ENCODE results near the gene JMY. TPM values are rescaled to one million over a fixed set of nuclear protein-coding genes. Genes with fewer than 3 reads are reported as not detected.

JMY gene
- total RNA-seq, 1 experiment from 2014 or later: 11.7 TPM

GRCh38 chr5:79287380-79287779 lies 51.4 kb downstream of the JMY start:
- DNase-seq: no peak
- Histone ChIP-seq H2AFZ (no peak overlapping the region), H3K79me2 (ENCODE audit: low read depth) (no peaks in the 10 kb centered on the region), H3K4me1 (replicated peaks; ENCODE audit: insufficient read depth) (no peaks in the 10 kb centered on the region), H3K27ac (no peak overlapping the region), H3F3A (ENCODE audit: insufficient read depth, low read depth) (no peaks in the 10 kb centered on the region), H3K4me2 (no peak overlapping the region), H4K20me1 (ENCODE audit: insufficient read depth) (no peaks in the 10 kb centered on the region; the same call in 1 of the 2 replicates), H3K36me3 (ENCODE audit: low read depth) (0 out of 2 replicates have a peak, but pooled peaks cover 3% of the 10 kb centered on the region), H3K9me2 (ENCODE audit: insufficient read depth) (no peaks in the 10 kb centered on the region), H3K27me3 (ENCODE audit: insufficient read depth, low read depth) (no peaks in the 10 kb centered on the region), H3K9me3 (ENCODE audit: insufficient read depth, low read depth) (no peaks in the 10 kb centered on the region), H3K4me3 (no peak overlapping the region)
- intact Hi-C loops (cut with micrococcal nuclease; ENCODE audit: unreplicated experiment): no loop called here
- no TSS peak for BruUV-seq (replicated peaks)
- POLR2A ChIA-PET (ENCODE audit: unreplicated experiment): no interaction called here
- no peak for TF ChIP-seq EZH2 (IDR thresholded peaks at IDR 0.05; ENCODE audit: low read depth)
- no peak for TF ChIP-seq CTCF (conservative IDR thresholded peaks at IDR 0.05)
- CTCF ChIA-PET: no interaction called here

- BruUV-seq (replicated peaks): no TSS peak
- intact Hi-C loops (cut with micrococcal nuclease; ENCODE audit: unreplicated experiment): no loop called here
These were observed 52.0 kb downstream of the JMY start for GRCh38 chr5:79287907-79288306.

GRCh38 chr5:79295029-79295428 lies 59.1 kb downstream of the JMY start:
- Histone ChIP-seq H3K4me2 (no peak overlapping the region), H3K9me2 (ENCODE audit: insufficient read depth) (no peaks in the 10 kb centered on the region; the same call in 1 of the 2 replicates), H3K27me3 (ENCODE audit: insufficient read depth, low read depth) (no peaks in the 10 kb centered on the region), H3F3A (ENCODE audit: insufficient read depth, low read depth) (no peaks in the 10 kb centered on the region), H4K20me1 (ENCODE audit: insufficient read depth) (peaks cover 7% of the 10 kb centered on the region; the same call in 1 of the 2 replicates), H3K4me1 (replicated peaks; ENCODE audit: insufficient read depth) (peaks cover 2% of the 10 kb centered on the region; the same call in 1 of the 2 replicates), H3K79me2 (ENCODE audit: low read depth) (no peaks in the 10 kb centered on the region), H2AFZ (no peak overlapping the region), H3K36me3 (ENCODE audit: low read depth) (peaks cover 3% of the 10 kb centered on the region), H3K9me3 (ENCODE audit: insufficient read depth, low read depth) (no peaks in the 10 kb centered on the region), H3K27ac (no peak overlapping the region), H3K4me3 (no peak overlapping the region)
- no peak for DNase-seq
- CTCF ChIA-PET: interaction anchor here (0.6 kb wide), 1 partner anchor 56 kb away, joined by 3 read pairs; no protein-coding TSS in a partner anchor
- POLR2A ChIA-PET (ENCODE audit: unreplicated experiment): interaction anchor here (0.6 kb wide), 1 partner anchor 143 kb away, joined by 6 read pairs; no protein-coding TSS in a partner anchor
- no TSS peak for BruUV-seq (replicated peaks)
- intact Hi-C loops (cut with micrococcal nuclease; ENCODE audit: unreplicated experiment): no loop called here
- TF ChIP-seq EZH2 (IDR thresholded peaks at IDR 0.05; ENCODE audit: low read depth): no peak
- no peak for TF ChIP-seq CTCF (conservative IDR thresholded peaks at IDR 0.05)

More at GRCh38 chr5:79287907-79288306, 52.0 kb downstream of the JMY start:
- Histone ChIP-seq H3K9me3 (ENCODE audit: insufficient read depth, low read depth) (no peaks in the 10 kb centered on the region), H3K27me3 (ENCODE audit: insufficient read depth, low read depth) (no peaks in the 10 kb centered on the region), H3K36me3 (ENCODE audit: low read depth) (0 out of 2 replicates have a peak, but pooled peaks cover 3% of the 10 kb centered on the region), H2AFZ (no peak overlapping the region), H3F3A (ENCODE audit: insufficient read depth, low read depth) (no peaks in the 10 kb centered on the region), H3K27ac (no peak overlapping the region), H3K4me2 (no peak overlapping the region), H4K20me1 (ENCODE audit: insufficient read depth) (no peaks in the 10 kb centered on the region; the same call in 1 of the 2 replicates), H3K79me2 (ENCODE audit: low read depth) (no peaks in the 10 kb centered on the region), H3K9me2 (ENCODE audit: insufficient read depth) (no peaks in the 10 kb centered on the region), H3K4me1 (replicated peaks; ENCODE audit: insufficient read depth) (no peaks in the 10 kb centered on the region), H3K4me3 (no peak overlapping the region)
- TF ChIP-seq EZH2 (IDR thresholded peaks at IDR 0.05; ENCODE audit: low read depth) (no peak), CTCF (conservative IDR thresholded peaks at IDR 0.05) (no peak)
- CTCF ChIA-PET: no interaction called here
- POLR2A ChIA-PET (ENCODE audit: unreplicated experiment): no interaction called here
- no peak for DNase-seq

Measured in PC-9 (cell line).